ENCODE results near the gene SPOCK1. TPM values are rescaled to one million over a fixed set of nuclear protein-coding genes. Genes with fewer than 3 reads are reported as not detected.

SPOCK1 gene
- total and polyA plus RNA-seq, 2 of the 13 experiments (the other 11 are each of a cell fraction or from before 2014, with no cell fraction given), result 0.18 to 0.29 TPM

DNA sequence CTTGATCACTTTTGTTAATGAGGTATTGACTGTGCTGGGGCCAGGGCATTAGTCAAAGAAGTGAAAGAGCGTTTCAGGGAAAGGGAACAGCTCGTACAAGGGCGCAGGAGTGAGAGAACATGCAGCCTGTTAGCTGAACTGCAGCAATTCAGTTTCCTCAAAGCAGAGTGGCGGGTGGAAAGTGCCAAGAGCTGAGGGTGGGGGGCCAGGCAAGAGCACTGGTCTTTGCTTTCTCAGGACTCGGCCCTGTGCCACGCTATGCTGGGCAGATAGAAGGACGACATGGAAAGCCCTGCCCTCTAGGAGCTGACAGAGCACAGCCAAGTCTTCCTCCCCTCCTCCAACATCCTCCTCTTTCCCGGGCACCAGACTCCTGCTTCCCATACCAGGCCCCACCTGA, 304.8 kb downstream of the SPOCK1 start:
- WGBS (ENCODE audit: low lambda C conversion rate), result 3% methylated on average over 6 of the region's 8 CpGs
- H3K79me2 ChIP-seq (ENCODE audit: insufficient read depth, low read length), result no peaks in the 10 kb centered on the region
- in situ Hi-C loops (cut with HindIII; ENCODE audit: extremely low pct_ligation_motif_present, low pct_unique_long_range_greater_than_20kb), result no loop called here
- intact Hi-C loops (cut with micrococcal nuclease; ENCODE audit: unreplicated experiment), result no loop called here
- BruUV-seq (replicated peaks), result no TSS peak
- H3K9ac ChIP-seq (ENCODE audit: insufficient read depth, low read depth, low read length), result no peak overlapping the region
- no peaks in the 10 kb centered on the region for H3K36me3 ChIP-seq (replicated peaks in 1 of 2; ENCODE audit: control insufficient read depth in 1 of 2, insufficient read depth in 2 of 2, low read length in 2 of 2)
- no peaks in the 10 kb centered on the region for H3K4me1 ChIP-seq (ENCODE audit: insufficient read depth, low read length)
- H4K20me1 ChIP-seq (ENCODE audit: insufficient read depth, low read length), result no peaks in the 10 kb centered on the region
- ChIA-PET CTCF (ENCODE audit: low intra/inter-chr PET ratio, low total read pairs) (no interaction called here), POLR2A (no interaction called here)
- ATAC-seq (no peak), DNase-seq (ENCODE audit: low spot score) (no peak), FAIRE-seq (no peak)
- H3K4me2 ChIP-seq (ENCODE audit: low read depth, low read length), result no peak overlapping the region
- no peaks in the 10 kb centered on the region; a peak in 1 of 5 replicates for H3K27me3 ChIP-seq (ENCODE audit: control insufficient read depth in 1 of 2, insufficient read depth in 2 of 2, low read length in 2 of 2)
- no peak overlapping the region for H3K27ac ChIP-seq (ENCODE audit: extremely low read length, insufficient read depth, low read length)
- H3K9me3 ChIP-seq (ENCODE audit: low read length), result no peaks in the 10 kb centered on the region
- TF ChIP-seq BRD4 (CRISPR knock-in tag; IDR thresholded peaks at IDR 0.05) (no peak), ARID3A (IDR thresholded peaks at IDR 0.05; ENCODE audit: low read depth, low read length) (no peak)
- no peak overlapping the region for H2AFZ ChIP-seq (ENCODE audit: low read length)
- no peak overlapping the region for H3K4me3 ChIP-seq (replicated peaks in 1 of 3; ENCODE audit: insufficient read depth in 1 of 3, low read depth in 2 of 3, low read length in 3 of 3)

GRCh38 chr5:137192293-137192743, 306.8 kb downstream of the SPOCK1 start:
- CTCF ChIA-PET (ENCODE audit: low intra/inter-chr PET ratio, low total read pairs), result no interaction called here
- Histone ChIP-seq H3K36me3 (replicated peaks in 1 of 2; ENCODE audit: control insufficient read depth in 1 of 2, insufficient read depth in 2 of 2, low read length in 2 of 2) (no peaks in the 10 kb centered on the region), H3K79me2 (ENCODE audit: insufficient read depth, low read length) (no peaks in the 10 kb centered on the region), H3K9me3 (ENCODE audit: low read length) (no peaks in the 10 kb centered on the region), H2AFZ (ENCODE audit: low read length) (no peak overlapping the region), H3K4me3 (replicated peaks in 1 of 3; ENCODE audit: insufficient read depth in 1 of 3, low read depth in 2 of 3, low read length in 3 of 3) (no peak overlapping the region), H3K4me1 (ENCODE audit: insufficient read depth, low read length) (no peaks in the 10 kb centered on the region), H3K9ac (ENCODE audit: insufficient read depth, low read depth, low read length) (no peak overlapping the region), H3K4me2 (ENCODE audit: low read depth, low read length) (no peak overlapping the region), H4K20me1 (ENCODE audit: insufficient read depth, low read length) (no peaks in the 10 kb centered on the region), H3K27me3 (ENCODE audit: control insufficient read depth in 1 of 2, insufficient read depth in 2 of 2, low read length in 2 of 2) (no peaks in the 10 kb centered on the region; a peak in 1 of 5 replicates), H3K27ac (ENCODE audit: extremely low read length, insufficient read depth, low read length) (no peak overlapping the region)
- no peak; the same call in 2 of the 3 replicates for ATAC-seq
- in situ Hi-C loops (cut with HindIII; ENCODE audit: extremely low pct_ligation_motif_present, low pct_unique_long_range_greater_than_20kb) (no loop called here), intact Hi-C loops (cut with micrococcal nuclease; ENCODE audit: unreplicated experiment) (no loop called here)
- no TSS peak for BruUV-seq (replicated peaks)
- 19% methylated on average over 3 of the region's 3 CpGs for WGBS (ENCODE audit: low lambda C conversion rate)
- POLR2A ChIA-PET, result no interaction called here
- DNase-seq (ENCODE audit: low spot score), result no peak
- TF ChIP-seq SMARCE1 (IDR thresholded peaks at IDR 0.05; ENCODE audit: borderline replicate concordance) (no peak), ZNF772 (CRISPR knock-in tag; IDR thresholded peaks at IDR 0.05) (no peak), ZNF609 (CRISPR knock-in tag; IDR thresholded peaks at IDR 0.05; ENCODE audit: borderline replicate concordance) (no peak), ZNF691 (CRISPR knock-in tag; IDR thresholded peaks at IDR 0.05; ENCODE audit: borderline replicate concordance, low read depth) (no peak), SRF (IDR thresholded peaks at IDR 0.05; ENCODE audit: low read depth, low read length) (no peak), NR2F2 (IDR thresholded peaks at IDR 0.05; ENCODE audit: borderline replicate concordance, low read depth) (no peak), KLF9 (CRISPR knock-in tag; IDR thresholded peaks at IDR 0.05; ENCODE audit: low read depth) (no peak), RORA (CRISPR knock-in tag; IDR thresholded peaks at IDR 0.05) (no peak)
- no peak for FAIRE-seq
